Measurements from ENCODE around the gene DUSP14.

DNA sequence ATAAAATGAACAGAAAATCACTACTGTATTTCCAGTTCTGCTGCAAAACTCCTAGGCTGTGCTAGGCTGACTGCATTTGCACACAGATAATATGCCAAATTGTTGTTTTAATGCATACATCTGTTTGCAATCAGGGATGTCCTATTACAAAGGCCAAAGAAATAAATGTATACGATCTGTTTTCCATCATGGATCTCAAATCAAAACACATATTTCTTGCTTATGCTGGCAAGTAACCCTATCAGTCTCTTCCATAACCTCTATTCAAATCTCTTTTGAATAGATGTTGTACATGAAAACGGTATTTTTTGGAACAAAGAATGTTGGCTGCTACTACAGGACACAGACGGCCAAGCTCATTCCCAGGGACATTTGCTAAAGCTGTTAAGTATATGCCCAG lies 56.6 kb downstream of the DUSP14 start:
- TF ChIP-seq EP300 (IDR thresholded peaks at IDR 0.05; ENCODE audit: borderline replicate concordance in 1 of 2, low read depth in 2 of 2, low read length in 2 of 2) (no peak), CBX5 (IDR thresholded peaks at IDR 0.05; ENCODE audit: low read depth, low read length) (no peak), GABPA (IDR thresholded peaks at IDR 0.05; ENCODE audit: borderline replicate concordance, insufficient read depth, low read length) (no peak), CREB1 (IDR thresholded peaks at IDR 0.05) (no peak), EZH2 (IDR thresholded peaks at IDR 0.05; ENCODE audit: low read depth, low read length, severe bottlenecking) (no peak), MAFK (IDR thresholded peaks at IDR 0.05; ENCODE audit: low read depth, low read length) (no peak), JUN (IDR thresholded peaks at IDR 0.05; ENCODE audit: low read depth, low read length) (no peak), POLR2AphosphoS5 (IDR thresholded peaks at IDR 0.05; ENCODE audit: low read depth, low read length) (no peak), RXRA (IDR thresholded peaks at IDR 0.05; ENCODE audit: insufficient read depth, low read depth, low read length) (no peak), TAF1 (IDR thresholded peaks at IDR 0.05; ENCODE audit: low read depth, low read length) (no peak)
- TF ChIP-seq, protein P1, sequence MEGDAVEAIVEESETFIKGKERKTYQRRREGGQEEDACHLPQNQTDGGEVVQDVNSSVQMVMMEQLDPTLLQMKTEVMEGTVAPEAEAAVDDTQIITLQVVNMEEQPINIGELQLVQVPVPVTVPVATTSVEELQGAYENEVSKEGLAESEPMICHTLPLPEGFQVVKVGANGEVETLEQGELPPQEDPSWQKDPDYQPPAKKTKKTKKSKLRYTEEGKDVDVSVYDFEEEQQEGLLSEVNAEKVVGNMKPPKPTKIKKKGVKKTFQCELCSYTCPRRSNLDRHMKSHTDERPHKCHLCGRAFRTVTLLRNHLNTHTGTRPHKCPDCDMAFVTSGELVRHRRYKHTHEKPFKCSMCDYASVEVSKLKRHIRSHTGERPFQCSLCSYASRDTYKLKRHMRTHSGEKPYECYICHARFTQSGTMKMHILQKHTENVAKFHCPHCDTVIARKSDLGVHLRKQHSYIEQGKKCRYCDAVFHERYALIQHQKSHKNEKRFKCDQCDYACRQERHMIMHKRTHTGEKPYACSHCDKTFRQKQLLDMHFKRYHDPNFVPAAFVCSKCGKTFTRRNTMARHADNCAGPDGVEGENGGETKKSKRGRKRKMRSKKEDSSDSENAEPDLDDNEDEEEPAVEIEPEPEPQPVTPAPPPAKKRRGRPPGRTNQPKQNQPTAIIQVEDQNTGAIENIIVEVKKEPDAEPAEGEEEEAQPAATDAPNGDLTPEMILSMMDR (IDR thresholded peaks at IDR 0.05; ENCODE audit: control extremely low read depth in 1 of 3, insufficient read depth in 1 of 3, low read depth in 1 of 3, low read length in 3 of 3): no peak
